G401 (cell line): ENCODE measurements around the gene OSGEPL1. TPM values are rescaled to one million over a fixed set of nuclear protein-coding genes. Genes with fewer than 3 reads are reported as not detected.
"Not testable (repeated sequence)": the region's sequence is repeated elsewhere in the genome, so short reads cannot be mapped to it uniquely, and the experiment has no call there.

Source experiments
- DNase-seq: peaks from one replicate; pipeline ENCODE4 v3.0.0-alpha.2; 2015; ENCODE audit warnings: low spot score
- in situ Hi-C: cut with HindIII; loops from 2 replicates; pipeline ENCODE4 v1.10.0; 2016; ENCODE audit warnings: low sequenced_read_pairs, mixed read lengths
- total RNA-seq: library from RNA; depleted of rRNA; stranded (reverse); fragments of >200 nt; shearing (Covaris generic); gene quantifications from 2 replicates; pipeline ENCODE4 v1.2.3, GENCODE V29; 2014; rRNA removed

The OSGEPL1 gene
- total RNA-seq, 1 experiment from 2014 or later = 8.6 TPM

DNA sequence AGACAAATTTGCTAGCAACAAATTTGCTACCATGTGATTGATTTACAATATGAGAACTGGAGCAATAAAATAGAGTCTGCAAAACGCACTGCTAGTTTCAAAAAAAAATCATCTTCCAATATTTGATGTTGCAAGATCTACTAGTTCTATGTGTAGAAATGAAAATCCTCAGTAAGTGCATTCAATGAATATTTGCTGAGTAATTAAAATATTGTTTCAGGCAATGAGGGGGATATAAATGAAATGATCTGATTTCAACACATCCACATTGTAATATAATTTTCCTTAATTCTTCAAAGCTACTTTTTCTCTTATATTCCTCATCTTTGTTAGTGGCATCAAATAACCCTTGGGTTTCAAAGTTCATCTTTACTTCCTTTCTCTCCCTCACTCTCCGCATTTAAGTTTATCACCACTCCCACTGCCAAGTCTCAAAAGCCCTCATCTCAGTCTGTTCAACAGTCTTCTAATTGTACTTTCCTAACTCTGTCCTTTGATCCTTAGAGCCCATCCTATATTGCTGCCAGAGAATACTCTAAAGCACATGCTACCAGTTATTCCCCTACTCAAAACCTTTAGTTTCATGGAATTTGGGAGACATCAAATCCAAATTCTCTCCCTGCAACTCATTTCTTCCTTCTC is 6.2 kb downstream of the OSGEPL1 start:
- in situ Hi-C loops = no loop called here
- no peak for DNase-seq

DNA sequence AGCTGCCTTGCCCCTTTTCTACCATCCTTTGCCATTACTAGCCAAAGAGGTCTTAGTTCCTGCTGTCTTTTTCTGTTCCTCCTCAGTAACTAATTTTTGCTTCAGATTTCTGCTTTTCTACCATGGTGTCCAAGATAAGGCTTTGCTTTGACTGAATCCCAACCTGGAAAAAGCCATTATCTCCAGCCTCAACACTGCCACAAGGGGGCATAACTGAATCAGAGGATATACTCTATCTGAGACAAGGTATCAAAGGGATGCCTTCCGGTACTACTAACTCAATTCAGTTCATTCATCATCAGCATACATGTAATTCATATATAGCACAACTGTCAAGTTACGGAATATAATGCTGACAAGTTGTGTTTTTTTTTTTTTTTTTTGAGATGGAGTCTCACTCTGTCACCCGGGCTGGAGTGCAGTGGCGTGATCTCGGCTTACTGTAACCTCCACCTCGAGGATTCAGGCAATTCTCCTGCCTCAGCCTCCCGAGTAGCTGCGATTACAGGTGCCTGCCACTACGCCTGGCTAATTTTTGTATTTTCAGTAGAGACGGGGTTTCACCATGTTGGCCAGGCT is 11.4 kb downstream of the OSGEPL1 start:
- peak; percentile 24 for DNase-seq
- in situ Hi-C loops = no loop called here

DNA sequence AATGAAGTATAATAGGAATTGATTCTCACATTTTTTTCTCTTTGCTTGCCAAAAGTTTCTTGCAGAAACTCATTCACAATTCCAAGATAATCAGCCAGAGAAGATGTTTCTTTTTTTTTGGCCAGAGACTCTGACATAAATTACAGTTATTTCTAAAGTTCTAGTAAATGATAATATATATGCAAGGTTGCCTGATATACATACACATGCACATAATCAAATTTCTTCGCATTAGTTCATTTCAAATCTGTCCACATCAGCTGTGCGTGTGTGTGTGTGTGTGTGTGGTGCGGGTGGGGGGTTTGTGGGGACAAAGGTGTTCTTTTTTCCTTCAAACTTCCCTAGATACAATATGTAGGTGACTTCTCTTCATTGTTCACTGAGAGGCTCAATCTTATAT is 33.2 kb downstream of the OSGEPL1 start:
- DNase-seq = no peak

DNA sequence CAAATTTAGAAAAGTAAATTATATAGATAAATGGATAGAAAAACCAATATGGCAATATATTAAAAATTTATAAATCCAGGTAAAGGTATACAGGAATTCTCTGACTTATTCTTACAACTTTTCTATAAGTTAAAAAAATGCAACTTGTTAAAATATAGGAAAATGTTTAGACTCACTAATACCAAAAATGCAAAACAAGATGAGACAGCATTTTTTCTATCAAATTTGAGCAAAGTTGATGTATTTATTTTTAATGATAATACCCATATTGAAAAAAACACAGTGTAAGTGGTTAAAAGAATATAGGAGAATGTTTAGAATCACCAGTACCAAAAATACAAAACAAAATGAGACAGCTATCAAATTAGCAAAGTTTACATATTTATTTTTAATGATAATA is 35.7 kb downstream of the OSGEPL1 start:
- no peak for DNase-seq
- in situ Hi-C loops = no loop called here

More for the DNA sequence above, 33.2 kb downstream of the OSGEPL1 start:
- in situ Hi-C loops = no loop called here

DNA sequence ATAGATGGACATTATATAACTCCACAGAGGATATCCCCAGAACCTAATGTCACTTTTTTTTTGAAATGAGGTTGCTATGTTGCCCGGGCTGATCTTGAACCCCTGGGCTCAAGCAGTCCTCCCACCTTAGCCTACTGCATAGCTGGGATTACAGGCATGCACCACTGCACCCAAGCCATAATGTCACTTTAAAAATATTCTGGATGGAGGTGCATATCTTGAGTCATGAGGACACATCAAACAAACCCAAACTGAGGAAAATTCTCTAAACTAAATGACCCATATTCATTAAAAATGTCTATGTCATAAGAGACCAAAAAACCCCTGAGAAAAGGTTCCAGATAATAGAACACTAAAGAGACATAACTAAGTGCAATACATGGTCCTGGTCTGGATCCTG is 36.3 kb downstream of the OSGEPL1 start:
- no peak for DNase-seq
- in situ Hi-C loops = no loop called here

DNA sequence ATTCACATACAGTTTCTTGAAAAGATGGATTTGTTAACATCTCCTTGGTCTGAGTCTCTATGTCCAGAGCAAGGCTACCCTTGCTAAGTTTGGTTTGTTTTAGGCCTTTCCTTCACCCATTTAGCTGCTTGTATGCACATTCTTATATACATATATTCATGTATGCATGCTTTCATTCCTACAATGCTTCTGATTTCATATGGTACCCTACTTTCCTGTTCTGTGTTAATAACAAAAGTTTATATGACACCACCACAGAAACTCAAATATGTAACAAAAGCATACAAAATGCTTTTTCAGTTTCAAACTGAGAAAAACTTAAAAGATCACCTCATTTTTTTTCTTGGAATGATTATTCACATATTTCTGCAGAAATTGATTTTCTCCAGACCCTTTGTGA is 39.4 kb downstream of the OSGEPL1 start:
- no peak for DNase-seq
- in situ Hi-C loops = no loop called here

DNA sequence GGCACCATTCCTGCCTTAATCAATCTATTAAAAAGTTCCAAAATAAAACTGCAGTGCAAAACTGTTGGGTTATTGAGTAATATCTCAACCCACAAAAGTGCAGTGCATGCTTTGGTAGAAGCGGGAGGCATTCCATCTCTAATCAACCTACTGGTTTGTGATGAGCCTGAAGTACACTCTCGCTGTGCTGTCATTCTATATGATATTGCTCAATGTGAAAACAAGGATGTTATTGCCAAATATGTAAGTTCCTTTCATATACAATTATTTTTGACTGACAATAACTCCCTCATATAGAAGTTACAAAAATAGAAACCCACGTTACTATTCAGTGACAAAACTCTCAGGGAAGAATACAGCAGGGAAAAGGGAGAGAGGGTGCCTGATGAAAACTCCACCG is 43.0 kb downstream of the OSGEPL1 start:
- no peak for DNase-seq
- in situ Hi-C loops = no loop called here

DNA sequence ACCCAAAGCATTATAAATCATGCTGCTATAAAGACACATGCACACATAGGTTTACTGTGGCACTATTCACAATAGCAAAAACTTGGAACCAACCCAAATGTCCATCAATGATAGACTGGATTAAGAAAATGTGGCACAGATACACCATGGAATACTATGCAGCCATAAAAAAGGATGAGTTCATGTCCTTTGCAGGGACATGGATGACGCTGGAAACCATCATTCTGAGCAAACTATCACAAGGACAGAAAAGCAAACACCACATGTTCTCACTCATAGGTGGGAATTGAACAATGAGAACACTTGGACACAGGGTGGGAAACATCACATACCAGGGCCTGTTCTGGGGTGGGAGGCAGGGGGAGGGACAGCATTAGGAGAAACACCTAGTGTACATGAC is 45.0 kb downstream of the OSGEPL1 start:
- in situ Hi-C loops, DNase-seq: not testable (repeated sequence)

DNA sequence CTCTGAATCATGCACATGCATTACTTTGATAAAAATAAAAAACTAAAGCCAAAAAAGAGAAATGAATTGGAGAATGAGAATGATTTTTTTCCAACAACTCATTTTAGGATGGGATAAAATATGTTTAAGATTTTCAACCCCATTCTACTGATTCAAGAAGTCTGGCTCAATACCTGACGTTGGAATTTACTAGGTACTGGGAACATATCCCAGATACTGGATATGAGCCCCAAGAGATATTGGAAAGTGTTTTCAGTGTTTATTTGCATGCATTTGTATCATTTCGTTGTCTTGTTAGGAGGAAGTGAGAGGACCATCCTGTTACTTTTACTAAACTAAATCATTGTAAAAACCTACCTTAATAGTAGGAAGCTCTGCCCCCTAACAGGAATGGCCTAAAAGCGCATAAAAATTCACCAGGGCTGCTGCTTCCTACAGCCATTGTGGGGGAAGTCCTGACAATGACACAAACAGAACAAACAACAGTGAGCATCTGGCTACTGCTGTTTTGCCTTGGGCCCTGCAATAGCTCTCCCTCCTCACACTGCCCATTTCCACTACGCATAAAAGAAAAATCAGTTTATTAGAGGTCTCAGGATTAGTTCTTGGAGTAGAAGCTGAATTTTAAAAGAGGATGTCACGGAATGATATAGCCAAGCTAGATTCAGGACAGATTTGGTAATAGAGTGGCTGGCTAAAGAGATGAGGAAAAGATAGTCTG is 52.9 kb downstream of the OSGEPL1 start:
- in situ Hi-C loops = no loop called here
- DNase-seq = no peak

DNA sequence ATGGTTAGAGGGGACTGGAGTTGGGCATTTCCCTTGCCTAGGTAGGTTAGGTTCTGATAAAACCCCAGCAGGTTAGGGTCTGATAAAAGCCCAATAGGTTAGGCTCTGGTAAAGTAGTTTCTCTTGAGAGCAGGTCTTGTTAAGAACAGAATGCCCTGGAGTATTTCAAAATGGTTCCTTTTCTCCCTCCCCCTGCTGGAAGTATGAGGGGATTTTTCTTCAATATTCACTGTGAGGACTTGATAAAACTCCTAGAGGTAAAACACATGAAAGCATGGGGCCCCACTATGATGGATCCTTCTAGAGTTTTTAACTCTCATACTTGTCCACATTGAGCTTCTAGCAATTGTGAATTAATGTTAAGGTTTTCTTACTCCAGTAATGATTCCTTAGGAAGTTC is 60.5 kb downstream of the OSGEPL1 start:
- DNase-seq = no peak
- in situ Hi-C loops = no loop called here

DNA sequence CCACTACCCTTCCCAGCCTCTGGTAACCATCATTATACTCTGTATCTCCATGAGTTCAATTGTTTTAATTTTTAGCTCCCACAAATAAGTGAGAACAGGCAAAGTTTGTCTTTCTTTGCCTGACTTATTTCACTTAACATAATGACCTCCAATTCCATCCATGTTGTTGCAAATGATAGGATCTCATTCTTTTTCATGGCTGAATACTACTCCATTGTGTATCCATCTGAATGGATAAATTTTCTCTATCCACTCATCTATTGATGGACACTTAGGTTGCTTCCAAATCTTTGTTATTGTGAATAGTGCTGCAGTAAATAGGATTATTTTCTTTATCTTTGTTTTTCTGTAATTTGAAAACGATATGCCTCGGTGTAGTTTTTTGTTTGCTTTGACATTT is 61.9 kb downstream of the OSGEPL1 start:
- no peak for DNase-seq
- in situ Hi-C loops = no loop called here

DNA sequence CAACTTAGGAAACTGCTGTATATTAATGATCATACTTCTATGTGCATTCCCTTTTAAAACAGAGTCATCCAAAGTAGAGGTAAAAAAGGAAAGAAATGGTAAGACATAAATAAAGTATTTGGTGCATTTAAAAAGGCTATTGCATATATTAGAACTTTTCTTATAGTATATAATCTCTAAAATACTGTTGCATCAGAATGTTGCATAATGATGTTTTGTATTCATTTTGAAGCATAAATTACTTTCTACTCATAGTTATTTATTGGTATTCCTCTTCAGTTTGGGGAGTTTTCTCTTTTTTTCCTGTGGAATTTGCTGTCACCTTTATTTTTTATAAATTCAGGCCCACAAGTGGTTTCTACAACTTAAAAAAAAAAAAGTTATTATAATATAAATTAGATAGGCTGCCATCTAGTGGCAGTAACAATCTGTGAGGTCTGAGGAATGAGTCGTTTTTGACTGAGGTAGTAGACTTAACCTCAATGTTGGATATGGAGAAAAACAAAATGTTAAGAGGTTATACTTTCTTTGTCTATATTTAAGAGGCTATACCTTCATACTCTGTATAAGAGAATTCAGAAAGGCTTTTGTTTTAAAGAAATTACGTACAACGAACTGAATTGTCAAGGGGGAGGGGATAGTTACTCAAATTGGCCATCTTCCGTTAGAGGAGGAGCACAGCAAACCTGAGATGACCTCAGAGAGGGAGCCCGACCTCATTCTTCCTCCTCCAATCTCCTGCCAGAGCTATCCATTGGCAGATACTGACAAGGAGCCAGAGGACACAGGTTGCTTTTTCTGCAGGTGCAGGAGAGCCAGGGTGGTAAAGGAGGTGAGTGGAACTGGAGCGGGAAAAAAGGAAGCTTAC is 64.3 kb downstream of the OSGEPL1 start:
- in situ Hi-C loops = no loop called here
- peak; percentile 93 for DNase-seq

Other genes with a start within 250 kb of the OSGEPL1 start
- gene SLC40A1, start 182.0 kb downstream of the OSGEPL1 start, total RNA-seq = 0.92 and 5.4 TPM in 2 replicates
- gene ASNSD1, start 101.3 kb downstream of the OSGEPL1 start, total RNA-seq = 35.4 and 62.6 TPM in 2 replicates
- gene ANKAR, start 88.1 kb downstream of the OSGEPL1 start, total RNA-seq = 1.7 and 8.1 TPM in 2 replicates
- gene ORMDL1, start 21.5 kb upstream of the OSGEPL1 start, total RNA-seq = 39.1 and 63.5 TPM in 2 replicates
- gene PMS1, start 21.7 kb upstream of the OSGEPL1 start, total RNA-seq = 25.2 and 28.2 TPM in 2 replicates